DOHH2 (cell line): ENCODE measurements around the gene STAG1.

Source experiments
- H3F3A ChIP-seq: fragments of 200-600 bp; sonication (generic), shearing (Covaris generic); 2 replicates; pipeline ENCODE4 v1.6.0; 2016; ENCODE audit warnings: antibody characterized with exemption, mild to moderate bottlenecking; ENCODE audit not compliant: control insufficient read depth, insufficient read depth
- H3K27ac ChIP-seq: fragments of 200-600 bp; sonication (generic); 2 replicates; pipeline ENCODE4 v1.5.1; 2014; ENCODE audit warnings: low read depth, mild to moderate bottlenecking, low read length, moderate library complexity
- H3K27me3 ChIP-seq: fragments of 200-600 bp; sonication (generic); 2 replicates; pipeline ENCODE4 v1.6.1; 2014; ENCODE audit warnings: mild to moderate bottlenecking, low read length, mixed read lengths; ENCODE audit not compliant: control insufficient read depth
- H3K36me3 ChIP-seq: fragments of 200-600 bp; sonication (generic); 2 replicates; pipeline ENCODE4 v1.6.1; 2014; ENCODE audit warnings: mild to moderate bottlenecking, low read length, moderate library complexity, mixed read lengths; ENCODE audit not compliant: control insufficient read depth
- H3K4me1 ChIP-seq: fragments of 200-600 bp; sonication (generic); 2 replicates; pipeline ENCODE4 v1.6.1; 2014; ENCODE audit warnings: mild to moderate bottlenecking, low read length, mixed read lengths; ENCODE audit not compliant: control insufficient read depth
- H3K4me2 ChIP-seq: fragments of 200-600 bp; sonication (generic); 2 replicates; pipeline ENCODE4 v1.6.0; 2014; ENCODE audit warnings: mild to moderate bottlenecking, low read length, moderate library complexity
- H3K4me3 ChIP-seq: fragments of 200-600 bp; sonication (generic); 2 replicates; pipeline ENCODE4 v1.5.1; 2014; ENCODE audit warnings: mild to moderate bottlenecking, low read length, mixed read lengths
- H3K79me2 ChIP-seq: fragments of 200-600 bp; sonication (generic); 2 replicates; pipeline ENCODE4 v1.6.1; 2014; ENCODE audit warnings: mild to moderate bottlenecking, low read length, mixed read lengths; ENCODE audit not compliant: control insufficient read depth
- H3K9me2 ChIP-seq: fragments of 200-600 bp; sonication (generic); replicated peaks from 2 replicates; pipeline ENCODE4 v1.6.1; 2014; ENCODE audit warnings: mild to moderate bottlenecking, low read length, mixed read lengths; ENCODE audit not compliant: control insufficient read depth
- H3K9me3 ChIP-seq: fragments of 200-600 bp; sonication (generic); 2 replicates; pipeline ENCODE4 v1.6.1; 2014; ENCODE audit warnings: antibody characterized with exemption, low read length, mixed read lengths; ENCODE audit not compliant: control insufficient read depth, insufficient read depth
- H4K20me1 ChIP-seq: fragments of 200-600 bp; sonication (generic); 2 replicates; pipeline ENCODE4 v1.6.0; 2014; ENCODE audit warnings: low read depth, mild to moderate bottlenecking, antibody characterized with exemption, low read length, moderate library complexity; ENCODE audit not compliant: control insufficient read depth, insufficient read depth
- CTCF ChIP-seq: fragments of 200-600 bp; sonication (generic); IDR thresholded peaks from one replicate; pipeline ENCODE4 v1.5.1; 2014; ENCODE audit warnings: antibody characterized with exemption, mild to moderate bottlenecking, low read depth, low read length; ENCODE audit not compliant: poor library complexity, severe bottlenecking
- EZH2phosphoT487 ChIP-seq: fragments of 200-600 bp; sonication (generic); IDR thresholded peaks from 2 replicates; pipeline ENCODE4 v1.6.1; 2017; ENCODE audit warnings: borderline replicate concordance, mild to moderate bottlenecking, antibody characterized with exemption, low read length, moderate library complexity, mixed read lengths

The STAG1 gene

GRCh38 chr3:136753326-136753939 is 1.3 kb upstream of the STAG1 start:
- Histone ChIP-seq H3K4me3 (peak overlapping the region; percentile 98), H3K9me3 (no peaks in the 10 kb centered on the region), H3K4me2 (peak overlapping the region; percentile 99), H3K4me1 (peaks cover 36% of the 10 kb centered on the region), H3K27me3 (no peaks in the 10 kb centered on the region), H3K36me3 (peaks cover 8% of the 10 kb centered on the region), H3K27ac (peak overlapping the region; percentile 96), H4K20me1 (no peaks in the 10 kb centered on the region), H3K9me2 (no peaks in the 10 kb centered on the region), H3F3A (peaks cover 14% of the 10 kb centered on the region), H3K79me2 (peaks cover 44% of the 10 kb centered on the region)
- TF ChIP-seq EZH2phosphoT487 (no peak), CTCF (no peak)

DNA sequence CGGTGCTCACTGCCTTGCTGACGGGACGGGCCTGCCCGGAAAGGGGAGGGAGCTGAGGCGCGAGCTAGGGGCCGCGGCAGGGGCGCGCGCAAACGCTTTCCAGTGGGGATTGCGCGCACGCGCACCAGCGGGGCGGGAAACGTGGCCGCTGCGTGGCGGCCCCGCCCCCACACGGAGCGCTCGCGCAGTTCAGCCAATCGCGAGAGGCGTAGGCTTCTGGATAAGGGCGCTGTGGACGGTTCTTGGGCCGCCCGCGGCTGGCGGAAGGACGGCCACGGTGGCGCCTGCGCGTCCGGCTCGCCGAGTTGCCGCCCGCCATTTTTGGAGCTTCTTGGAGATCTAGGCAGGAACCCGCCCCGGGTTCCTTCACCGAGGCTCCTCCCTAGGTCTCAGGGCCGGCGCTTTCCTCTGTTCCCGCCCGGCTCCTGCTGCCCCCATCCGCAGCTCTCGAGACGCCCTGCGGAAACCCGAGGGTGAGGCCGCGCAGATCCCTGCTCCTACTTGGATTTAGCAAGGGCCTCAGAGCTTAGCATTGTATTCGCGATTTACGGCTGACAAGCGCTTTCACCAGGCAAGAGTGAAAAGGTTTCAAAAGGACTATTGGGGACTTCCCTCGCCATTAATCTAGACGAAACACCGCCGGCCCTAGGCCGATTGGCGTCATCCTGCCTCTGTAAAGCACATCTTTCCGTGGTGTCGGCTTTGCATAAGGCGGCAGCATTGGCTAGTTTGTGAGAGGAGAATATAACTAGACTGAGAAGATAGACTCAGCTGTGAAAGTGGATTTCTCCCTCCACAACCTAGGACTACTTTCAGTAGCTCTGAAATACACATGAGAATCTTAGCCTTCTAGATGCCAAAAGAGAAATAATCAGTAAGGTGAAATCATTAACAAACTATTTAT is 496 bp upstream of the STAG1 start:
- Histone ChIP-seq H3K4me3 (peak overlapping the region; percentile 98), H3K9me2 (no peaks in the 10 kb centered on the region), H3K27me3 (no peaks in the 10 kb centered on the region), H3K4me2 (peak overlapping the region; percentile 99), H3K79me2 (peaks cover 52% of the 10 kb centered on the region), H3K9me3 (no peaks in the 10 kb centered on the region), H3F3A (peaks cover 12% of the 10 kb centered on the region), H3K27ac (peak overlapping the region; percentile 96), H3K36me3 (peaks cover 8% of the 10 kb centered on the region), H3K4me1 (peaks cover 33% of the 10 kb centered on the region), H4K20me1 (no peaks in the 10 kb centered on the region)
- TF ChIP-seq CTCF = no peak
- no peak for TF ChIP-seq EZH2phosphoT487

DNA sequence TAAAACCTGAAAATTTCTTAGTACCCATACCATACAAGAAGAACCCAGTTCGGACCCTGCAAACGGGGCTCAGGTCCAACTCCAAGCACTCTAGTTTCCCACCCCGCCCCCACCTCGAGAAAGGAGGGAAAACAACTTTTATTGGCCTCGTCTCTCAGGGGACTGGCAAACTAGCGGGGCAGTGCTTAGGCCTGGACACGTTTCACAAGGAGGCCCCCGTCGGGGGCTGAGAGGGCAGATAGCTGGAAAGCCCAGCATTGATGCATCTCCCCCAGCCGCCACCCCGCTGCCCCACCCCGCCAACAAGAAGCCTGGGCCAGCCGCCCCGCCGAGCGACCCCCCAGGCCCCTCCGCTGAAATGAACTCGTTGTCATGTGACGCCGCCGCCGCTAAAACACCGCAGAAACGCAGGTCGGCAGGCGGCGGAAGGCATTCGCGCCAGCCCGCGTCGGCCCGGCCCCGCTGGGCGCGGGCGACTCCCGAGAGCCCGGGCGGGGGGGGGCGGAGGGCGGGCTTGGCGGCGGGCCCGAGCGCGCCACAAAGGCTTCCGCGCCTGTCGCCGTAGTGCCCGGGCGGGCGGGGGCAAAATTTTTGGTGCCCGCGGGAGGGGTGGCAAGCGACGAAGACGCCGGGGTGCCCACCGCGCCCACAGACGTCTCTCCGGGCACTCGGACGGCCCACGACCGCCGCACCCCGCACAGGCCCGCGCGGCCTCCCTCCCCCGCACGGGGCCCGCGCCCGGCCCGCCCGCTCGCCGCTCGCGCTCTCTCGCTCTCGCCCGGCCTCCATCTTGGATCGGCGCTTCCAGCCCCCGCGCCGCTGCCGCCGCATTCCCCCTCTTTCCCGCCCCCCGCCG is 634 bp downstream of the STAG1 start:
- H3K36me3 ChIP-seq = peaks cover 8% of the 10 kb centered on the region
- peak overlapping the region; percentile 84 for H3K27ac ChIP-seq
- peaks cover 38% of the 10 kb centered on the region for H3K4me1 ChIP-seq
- H3K9me2 ChIP-seq = no peaks in the 10 kb centered on the region
- H3K9me3 ChIP-seq = no peaks in the 10 kb centered on the region
- H3K27me3 ChIP-seq = no peaks in the 10 kb centered on the region
- H3K4me3 ChIP-seq = peak overlapping the region; percentile 76
- peaks cover 62% of the 10 kb centered on the region for H3K79me2 ChIP-seq
- 0 out of 2 replicates have a peak, but pooled peaks cover under 1% of the 10 kb centered on the region for H4K20me1 ChIP-seq
- peak overlapping the region; percentile 64 for H3K4me2 ChIP-seq
- peaks cover 5% of the 10 kb centered on the region; the same call in 1 of the 2 replicates for H3F3A ChIP-seq
- TF ChIP-seq EZH2phosphoT487 (no peak), CTCF (no peak)
